ENCODE measurements around the gene CTU2. TPM values are rescaled to one million over a fixed set of nuclear protein-coding genes. Genes with fewer than 3 reads are reported as not detected.

Gene CTU2
- total and polyA plus RNA-seq, 9 of the 15 experiments (the other 6 are each of a cell fraction or from before 2014, with no cell fraction given) = 1.3 to 105 (median 23.2) TPM

GRCh38 chr16:88718178-88718577, 11.9 kb downstream of the CTU2 start (continued):
- no peak for TF ChIP-seq E2F8 (IDR thresholded peaks at IDR 0.05; ENCODE audit: low read depth, partially characterized antibody)
- no peak for TF ChIP-seq NR2F6 (CRISPR knock-in tag; IDR thresholded peaks at IDR 0.05)
- TF ChIP-seq POLR2G (IDR thresholded peaks at IDR 0.05; ENCODE audit: low read depth, low read length) = peak; percentile 65
- no peak for TF ChIP-seq LEF1 (IDR thresholded peaks at IDR 0.05)
- TF ChIP-seq RBM22 (IDR thresholded peaks at IDR 0.05; ENCODE audit: low read depth, low read length, poor library complexity, severe bottlenecking) = peak; percentile 90
- TF ChIP-seq ZNF354B (CRISPR knock-in tag; IDR thresholded peaks at IDR 0.05) = no peak
- no peak for TF ChIP-seq ZNF644 (tag; IDR thresholded peaks at IDR 0.05; ENCODE audit: low read depth)

- Histone ChIP-seq H3K9me3 (replicated peaks; ENCODE audit: control insufficient read depth, insufficient read depth, low read depth, low read length) (0 out of 2 replicates have a peak, but pooled peaks cover 2% of the 10 kb centered on the region), H4K20me1 (replicated peaks; ENCODE audit: control insufficient read depth, insufficient read depth, low read length) (no peaks in the 10 kb centered on the region), H3K9ac (ENCODE audit: insufficient read depth in 1 of 2, low read depth in 2 of 2, low read length in 2 of 2) (peak overlapping the region in 1 of 2 experiments; percentile 50; a peak in 1 of 4 replicates), H3K4me3 (no peak overlapping the region), H3K4me2 (ENCODE audit: insufficient read depth, low read length) (no peak overlapping the region), H3K79me2 (ENCODE audit: control insufficient read depth, insufficient read depth, low read length) (no peaks in the 10 kb centered on the region; the same call in 2 of the 3 replicates), H3K9me1 (ENCODE audit: control insufficient read depth, insufficient read depth, low read length) (peaks cover 3% of the 10 kb centered on the region), H3K36me3 (ENCODE audit: control insufficient read depth, insufficient read depth, low read length) (peaks cover 100% of the 10 kb centered on the region), H3K27me3 (ENCODE audit: control insufficient read depth in 2 of 2, insufficient read depth in 2 of 2, low read length in 2 of 2) (no peaks in the 10 kb centered on the region; a peak in 1 of 5 replicates), H2AFZ (ENCODE audit: low read depth, low read length) (no peak overlapping the region), H3K27ac (ENCODE audit: extremely low read depth, low read depth, low read length) (no peak overlapping the region), H3K4me1 (replicated peaks in 1 of 2; ENCODE audit: control insufficient read depth in 2 of 2, insufficient read depth in 2 of 2, low read length in 2 of 2) (peaks cover 0 to 49% of the 10 kb centered on the region in 2 experiments; a peak in 1 of 5 replicates)
- 96% methylated on average over 29 of the region's 29 CpGs for WGBS (ENCODE audit: insufficient coverage, low coverage, missing lambda C conversion rate)
- FAIRE-seq (no peak), DNase-seq (ENCODE audit: extremely low read depth in 1 of 4, low spot score in 3 of 4) (no peak), ATAC-seq (no peak)
- CTCF ChIA-PET (ENCODE audit: low intra/inter-chr PET ratio) = no interaction called here
- no TSS peak for BruUV-seq (replicated peaks)
- no peak for TF ChIP-seq PHF21A (IDR thresholded peaks at IDR 0.05; ENCODE audit: borderline replicate concordance, low read depth)
- no peak for TF ChIP-seq CC2D1A (IDR thresholded peaks at IDR 0.05)
- no peak for TF ChIP-seq CHD2 (IDR thresholded peaks at IDR 0.05; ENCODE audit: low read depth, low read length)
- TF ChIP-seq RBFOX2 (IDR thresholded peaks at IDR 0.05; ENCODE audit: low read depth, low read length) = 0 out of 2 replicates have a peak, but pooled peaks have one; percentile 15
- peak; percentile 65 for TF ChIP-seq POLR2G (IDR thresholded peaks at IDR 0.05; ENCODE audit: low read depth, low read length)
- no peak for TF ChIP-seq CREB5 (CRISPR knock-in tag; IDR thresholded peaks at IDR 0.05)
- TF ChIP-seq POLR2A (conservative IDR thresholded peaks at IDR 0.05) = 0 out of 2 replicates have a peak, but pooled peaks have one; percentile 33
- TF ChIP-seq TAF9B (IDR thresholded peaks at IDR 0.05; ENCODE audit: partially characterized antibody) = no peak
- TF ChIP-seq MAX (CRISPR knock-in tag; IDR thresholded peaks at IDR 0.05) = no peak
- peak; percentile 92 for TF ChIP-seq RBM22 (IDR thresholded peaks at IDR 0.05; ENCODE audit: low read depth, low read length, poor library complexity, severe bottlenecking)
- POLR2A ChIA-PET = interaction anchor here (1.3 kb wide), 1 partner anchor 18 kb away, joined by 3 read pairs; no protein-coding TSS in a partner anchor
- in situ Hi-C loops (cut with MboI) = no loop called here
- intact Hi-C loops (cut with micrococcal nuclease) = no loop called here
These were observed 13.1 kb downstream of the CTU2 start for GRCh38 chr16:88719267-88719932.
